NCI-H1417 treated with DMSO at 0.1 percent for 48 hours (cell line): ENCODE measurements around the gene GLB1L3.
"Not testable (repeated sequence)": the region's sequence is repeated elsewhere in the genome, so short reads cannot be mapped to it uniquely, and the experiment has no call there.

ENCODE experiments used
- DNase-seq: peaks from one replicate; lab custom pipeline; 2025; lab: John Stamatoyannopoulos, UW

The GLB1L3 gene

GRCh38 chr11:134252346-134253187 is 23.6 kb upstream of the GLB1L3 start:
- no peak for DNase-seq

- peak; percentile 79 for DNase-seq
Measured at GRCh38 chr11:134253188-134253993, 22.8 kb upstream of the GLB1L3 start, which contains the start of the genes ACAD8 and THYN1. Gene ACAD8 (plus strand): TSS chr11:134253568. CDS start chr11:134253601, 33 bp downstream. Gene THYN1 (minus strand): TSS chr11:134253352. CDS start chr11:134252882, 470 bp downstream.

- DNase-seq, result no peak
Measured at GRCh38 chr11:134254433-134255183, 21.6 kb upstream of the GLB1L3 start.

- DNase-seq, result not testable (repeated sequence)
Measured at GRCh38 chr11:134255184-134255561, 21.0 kb upstream of the GLB1L3 start.

GRCh38 chr11:134257101-134257500 is 19.1 kb upstream of the GLB1L3 start:
- no peak for DNase-seq

- no peak for DNase-seq
Measured at GRCh38 chr11:134258577-134258976, 17.6 kb upstream of the GLB1L3 start.

- DNase-seq, result no peak
Measured at GRCh38 chr11:134260503-134260902, 15.7 kb upstream of the GLB1L3 start.

- DNase-seq, result no peak
Measured at GRCh38 chr11:134260983-134261382, 15.2 kb upstream of the GLB1L3 start.

- no peak for DNase-seq
Measured at GRCh38 chr11:134261626-134262488, 14.3 kb upstream of the GLB1L3 start.

GRCh38 chr11:134264966-134265764 is 11.0 kb upstream of the GLB1L3 start:
- DNase-seq, result no peak

GRCh38 chr11:134266440-134266839 is 9.7 kb upstream of the GLB1L3 start:
- no peak for DNase-seq

GRCh38 chr11:134266841-134267251 is 9.3 kb upstream of the GLB1L3 start:
- no peak for DNase-seq

- no peak for DNase-seq
Measured at GRCh38 chr11:134267461-134267860, 8.7 kb upstream of the GLB1L3 start.

GRCh38 chr11:134267966-134268365 is 8.2 kb upstream of the GLB1L3 start:
- DNase-seq, result no peak

GRCh38 chr11:134270250-134270714 is 5.9 kb upstream of the GLB1L3 start:
- no peak for DNase-seq

- DNase-seq, result no peak
Measured at GRCh38 chr11:134271978-134272377, 4.2 kb upstream of the GLB1L3 start.

GRCh38 chr11:134272381-134273316 is 3.5 kb upstream of the GLB1L3 start:
- DNase-seq, result no peak

GRCh38 chr11:134273317-134273712 is 2.9 kb upstream of the GLB1L3 start:
- no peak for DNase-seq

GRCh38 chr11:134275188-134275533 is 1.0 kb upstream of the GLB1L3 start:
- DNase-seq, result no peak
